Esophagus squamous epithelium (tissue), 5 donors: ENCODE data around the gene KCTD13. TPM values are rescaled to one million over a fixed set of nuclear protein-coding genes. Genes with fewer than 3 reads are reported as not detected.

Experiments
- DNase-seq: peaks from one replicate; lab custom pipeline; 2025; lab: John Stamatoyannopoulos, UW
- H3K27ac ChIP-seq, 4 donors: fragments of 200-600 bp; sonication (generic); one replicate each; pipeline ENCODE4 v1.5.1; 2016 to 2019; ENCODE audit warnings: mild to moderate bottlenecking in 1 of 4
- H3K27me3 ChIP-seq, 4 donors: fragments of 200-600 bp; sonication (generic); 1 replicate in 3 of 4; 2 replicates in 1 of 4; pipeline versions ENCODE4 v1.5.1 to v1.6.0; 2017 to 2021; ENCODE audit warnings: antibody characterized with exemption in 1 of 4
- H3K36me3 ChIP-seq, 3 donors: fragments of 200-600 bp; sonication (generic); one replicate each; pipeline ENCODE4 v1.5.1; 2016 to 2019
- H3K4me1 ChIP-seq, 3 donors: fragments of 200-600 bp; sonication (generic); one replicate each; pipeline ENCODE4 v1.5.1; 2017 to 2019
- H3K4me3 ChIP-seq, 4 donors: fragments of 200-600 bp; sonication (generic); 1 replicate in 3 of 4; 2 replicates in 1 of 4; pipeline ENCODE4 v1.5.1; 2016 to 2019; ENCODE audit warnings: mild to moderate bottlenecking in 2 of 4, moderate library complexity in 1 of 4
- H3K9me3 ChIP-seq, 3 donors: fragments of 200-600 bp; sonication (generic); one replicate each; pipeline ENCODE4 v1.5.1; 2016 to 2019
- CTCF ChIP-seq, 6 experiments: fragments of 450-650 bp in 4 of 6; fragments of 200-600 bp in 2 of 6; sonication (generic) in 2 of 6; IDR thresholded peaks; one replicate each; pipeline ENCODE4 v1.5.1; 2016 to 2019; ENCODE audit warnings: antibody characterized with exemption in 6 of 6, mild to moderate bottlenecking in 4 of 6, moderate library complexity in 4 of 6
- POLR2A ChIP-seq, 4 donors: fragments of 450-650 bp; IDR thresholded peaks; one replicate each; pipeline ENCODE4 v1.6.1; 2017; ENCODE audit warnings: antibody characterized with exemption in 4 of 4, mild to moderate bottlenecking in 4 of 4, moderate library complexity in 3 of 4
- WGBS, 2 donors: methylation state at CpG; one replicate each; pipeline ENCODE4 v1.1.5; 2018; 5-methylcytosine and 5-hydroxymethylcytosine counted together
- intact Hi-C: fragments of 100-400 bp; cut with DNase I; formaldehyde crosslinking; loops from one replicate; pipeline ENCODE4 v1.15.0; 2022
- total RNA-seq, 4 donors: library from RNA; depleted of rRNA; stranded (reverse); fragments of >200 nt; gene quantifications; one replicate each; pipeline ENCODE4 v1.1.0, GENCODE V29; 2016
- donor health status: DM: yes; HTN: yes; CAD: no.

The KCTD13 gene
- total RNA-seq, 4 donors from 2014 or later: 8.4 to 17.2 (median 13.9) TPM

GRCh38 chr16:29906520-29907244 lies 19.3 kb downstream of the KCTD13 start:
- Histone ChIP-seq H3K4me1 (no peaks in the 10 kb centered on the region), H3K9me3 (no peaks in the 10 kb centered on the region), H3K27me3 (peaks cover 0 to 4% (median 0%) of the 10 kb centered on the region in 4 donors), H3K36me3 (peaks cover 0 to 1% (median 0%) of the 10 kb centered on the region in 3 donors), H3K4me3 (no peak overlapping the region), H3K27ac (no peak overlapping the region)
- no peak for TF ChIP-seq CTCF (IDR thresholded peaks at IDR 0.05)
- no peak for TF ChIP-seq POLR2A (IDR thresholded peaks at IDR 0.05)
- WGBS, 2 donors: 79 to 86% methylated on average over 19 to 23 of the region's 23 CpGs
- DNase-seq: no peak
- intact Hi-C loops: no loop called here

GRCh38 chr16:29905668-29906067 lies 20.4 kb downstream of the KCTD13 start:
- H3K27me3 ChIP-seq: peaks cover 0 to 12% (median 0%) of the 10 kb centered on the region in 4 donors
- no peak overlapping the region for H3K27ac ChIP-seq
- peaks cover 2 to 6% (median 3%) of the 10 kb centered on the region in 3 donors for H3K4me1 ChIP-seq
- no peak for TF ChIP-seq CTCF (IDR thresholded peaks at IDR 0.05)
- no peak for TF ChIP-seq POLR2A (IDR thresholded peaks at IDR 0.05)
- no peak overlapping the region for H3K4me3 ChIP-seq
- no peak for DNase-seq
- no peaks in the 10 kb centered on the region for H3K36me3 ChIP-seq
- intact Hi-C loops: no loop called here
- WGBS, 2 donors: 83 to 86% methylated on average over 6 to 8 of the region's 13 CpGs
- no peaks in the 10 kb centered on the region for H3K9me3 ChIP-seq

GRCh38 chr16:29904947-29905346 lies 21.1 kb downstream of the KCTD13 start:
- TF ChIP-seq POLR2A (IDR thresholded peaks at IDR 0.05) (no peak), CTCF (IDR thresholded peaks at IDR 0.05) (no peak)
- Histone ChIP-seq H3K4me1 (peaks cover 7 to 13% (median 9%) of the 10 kb centered on the region in 3 donors), H3K27me3 (peaks cover 0 to 12% (median 0%) of the 10 kb centered on the region in 4 donors), H3K36me3 (no peaks in the 10 kb centered on the region), H3K27ac (no peak overlapping the region), H3K9me3 (no peaks in the 10 kb centered on the region), H3K4me3 (no peak overlapping the region)
- no peak for DNase-seq
- WGBS, 2 donors: 84 to 89% methylated on average over 7 of the region's 7 CpGs
- intact Hi-C loops: no loop called here

GRCh38 chr16:29903590-29903989 lies 22.4 kb downstream of the KCTD13 start:
- Histone ChIP-seq H3K4me3 (no peak overlapping the region), H3K27ac (no peak overlapping the region), H3K4me1 (peaks cover 11 to 26% (median 18%) of the 10 kb centered on the region in 3 donors), H3K36me3 (no peaks in the 10 kb centered on the region), H3K9me3 (no peaks in the 10 kb centered on the region), H3K27me3 (peaks cover 0 to 24% (median 6%) of the 10 kb centered on the region in 4 donors)
- intact Hi-C loops: no loop called here
- DNase-seq: no peak
- TF ChIP-seq POLR2A (IDR thresholded peaks at IDR 0.05): no peak
- no peak for TF ChIP-seq CTCF (IDR thresholded peaks at IDR 0.05)
- WGBS, 2 donors: 62 to 63% methylated on average over 3 to 4 of the region's 4 CpGs

GRCh38 chr16:29901607-29901945 lies 24.4 kb downstream of the KCTD13 start:
- no peaks in the 10 kb centered on the region for H3K9me3 ChIP-seq
- peaks cover 0 to 44% (median 7%) of the 10 kb centered on the region in 4 donors for H3K27me3 ChIP-seq
- 86 to 92% methylated on average over 7 to 14 of the region's 19 CpGs for WGBS, 2 donors
- peaks cover 11 to 26% (median 18%) of the 10 kb centered on the region in 3 donors for H3K4me1 ChIP-seq
- DNase-seq: no peak
- intact Hi-C loops: no loop called here
- no peak for TF ChIP-seq POLR2A (IDR thresholded peaks at IDR 0.05)
- no peak for TF ChIP-seq CTCF (IDR thresholded peaks at IDR 0.05)
- H3K27ac ChIP-seq: no peak overlapping the region
- no peaks in the 10 kb centered on the region for H3K36me3 ChIP-seq
- no peak overlapping the region for H3K4me3 ChIP-seq
